HG03558 (cell line): ENCODE data around the gene ACTL10.

Experiments
- ATAC-seq: cut with Tn5 transposase; IDR thresholded peaks from one replicate; pipeline ENCODE4 v1.9.1; 2021; ENCODE audit warnings: moderate number of reproducible peaks; ENCODE audit not compliant: unreplicated experiment; ENCODE audit errors: extremely low read depth

ACTL10 gene

GRCh38 chr20:33648396-33649004, 18.2 kb upstream of the ACTL10 start:
- ATAC-seq: no peak

- ATAC-seq: no peak
Observed at GRCh38 chr20:33649201-33649681, 17.5 kb upstream of the ACTL10 start.

GRCh38 chr20:33650111-33650752, 16.5 kb upstream of the ACTL10 start:
- ATAC-seq: no peak

- ATAC-seq: no peak
Observed at GRCh38 chr20:33650753-33651561, 15.8 kb upstream of the ACTL10 start.

- ATAC-seq: no peak
Observed at GRCh38 chr20:33651562-33652048, 15.1 kb upstream of the ACTL10 start.

GRCh38 chr20:33653218-33653899, 13.4 kb upstream of the ACTL10 start:
- no peak for ATAC-seq

- ATAC-seq: no peak
Observed at GRCh38 chr20:33653900-33654596, 12.7 kb upstream of the ACTL10 start.

GRCh38 chr20:33654680-33655161, 12.0 kb upstream of the ACTL10 start:
- ATAC-seq: no peak

- ATAC-seq: no peak
Observed at GRCh38 chr20:33655164-33655563, 11.6 kb upstream of the ACTL10 start.

GRCh38 chr20:33656010-33656782, 10.5 kb upstream of the ACTL10 start:
- no peak for ATAC-seq

GRCh38 chr20:33656783-33657703, 9.7 kb upstream of the ACTL10 start:
- ATAC-seq: no peak

- no peak for ATAC-seq
Observed at GRCh38 chr20:33657704-33658095, 9.0 kb upstream of the ACTL10 start.

- no peak for ATAC-seq
Observed at GRCh38 chr20:33658510-33658909, 8.2 kb upstream of the ACTL10 start.

- no peak for ATAC-seq
Observed at GRCh38 chr20:33658929-33659328, 7.8 kb upstream of the ACTL10 start.

- no peak for ATAC-seq
Observed at GRCh38 chr20:33659341-33660034, 7.3 kb upstream of the ACTL10 start.

GRCh38 chr20:33660035-33660684, 6.6 kb upstream of the ACTL10 start:
- no peak for ATAC-seq

GRCh38 chr20:33660685-33661058, 6.1 kb upstream of the ACTL10 start:
- no peak for ATAC-seq
